Lower leg skin (tissue), 4 donors: ENCODE measurements around the gene TNPO2. TPM values are rescaled to one million over a fixed set of nuclear protein-coding genes. Genes with fewer than 3 reads are reported as not detected.

ENCODE experiments used
- DNase-seq, 2 donors: peaks; one replicate each; pipeline ENCODE4 v3.0.0-alpha.2; 2019; ENCODE audit warnings: low spot score in 2 of 2
- H3K4me3 ChIP-seq: fragments of 200-600 bp; sonication (generic); 2 replicates; pipeline ENCODE4 v1.5.1; 2017; ENCODE audit warnings: mild to moderate bottlenecking, low read depth; ENCODE audit not compliant: poor library complexity, severe bottlenecking
- POLR2A ChIP-seq, 2 donors: fragments of 450-650 bp; IDR thresholded peaks; one replicate each; pipeline ENCODE4 v1.6.1; 2016 to 2017; ENCODE audit warnings: antibody characterized with exemption in 2 of 2, mild to moderate bottlenecking in 1 of 2, moderate library complexity in 1 of 2
- WGBS, 2 donors: methylation state at CpG; one replicate each; pipeline ENCODE4 v1.1.5; 2018; 5-methylcytosine and 5-hydroxymethylcytosine counted together
- intact Hi-C: fragments of 100-400 bp; cut with DNase I; formaldehyde crosslinking; loops from one replicate; pipeline ENCODE4 v1.15.0; 2023; ENCODE audit warnings: low total_unique reads
- total RNA-seq, 4 donors: library from RNA; depleted of rRNA; stranded (reverse); fragments of >200 nt; gene quantifications; one replicate each; pipeline ENCODE4 v1.1.0, GENCODE V29; 2016
- TF ChIP-seq, protein P1 (sequence below), 3 donors: fragments of 450-650 bp; IDR thresholded peaks; one replicate each; pipeline ENCODE4 v1.5.1; 2016; ENCODE audit warnings: antibody characterized with exemption in 3 of 3, mild to moderate bottlenecking in 3 of 3, moderate library complexity in 2 of 3

The TNPO2 gene
- total RNA-seq, 4 donors from 2014 or later: 58.3 to 160 (median 89.9) TPM

DNA sequence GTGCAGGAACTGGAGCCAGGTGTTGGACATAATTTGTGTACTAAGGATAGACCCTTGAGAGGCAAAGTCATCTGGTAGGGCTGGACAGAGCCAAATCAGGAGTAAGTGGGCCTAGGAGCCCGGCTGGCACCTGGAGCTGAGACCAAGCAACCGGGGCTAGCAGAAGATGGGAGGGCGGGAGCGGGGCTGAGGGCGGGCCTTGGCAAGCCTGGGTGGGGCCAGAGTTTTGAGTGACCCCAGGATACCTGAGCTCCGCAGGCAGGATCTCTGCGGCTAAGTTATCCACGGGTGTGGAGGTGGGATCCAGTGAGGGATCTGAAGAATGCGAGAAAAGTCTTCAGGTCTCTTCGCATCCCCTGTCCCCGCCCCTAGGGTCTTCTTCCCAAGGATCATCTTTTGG, 43.4 kb upstream of the TNPO2 start:
- no peak for TF ChIP-seq POLR2A (IDR thresholded peaks at IDR 0.05)
- TF ChIP-seq, protein P1, sequence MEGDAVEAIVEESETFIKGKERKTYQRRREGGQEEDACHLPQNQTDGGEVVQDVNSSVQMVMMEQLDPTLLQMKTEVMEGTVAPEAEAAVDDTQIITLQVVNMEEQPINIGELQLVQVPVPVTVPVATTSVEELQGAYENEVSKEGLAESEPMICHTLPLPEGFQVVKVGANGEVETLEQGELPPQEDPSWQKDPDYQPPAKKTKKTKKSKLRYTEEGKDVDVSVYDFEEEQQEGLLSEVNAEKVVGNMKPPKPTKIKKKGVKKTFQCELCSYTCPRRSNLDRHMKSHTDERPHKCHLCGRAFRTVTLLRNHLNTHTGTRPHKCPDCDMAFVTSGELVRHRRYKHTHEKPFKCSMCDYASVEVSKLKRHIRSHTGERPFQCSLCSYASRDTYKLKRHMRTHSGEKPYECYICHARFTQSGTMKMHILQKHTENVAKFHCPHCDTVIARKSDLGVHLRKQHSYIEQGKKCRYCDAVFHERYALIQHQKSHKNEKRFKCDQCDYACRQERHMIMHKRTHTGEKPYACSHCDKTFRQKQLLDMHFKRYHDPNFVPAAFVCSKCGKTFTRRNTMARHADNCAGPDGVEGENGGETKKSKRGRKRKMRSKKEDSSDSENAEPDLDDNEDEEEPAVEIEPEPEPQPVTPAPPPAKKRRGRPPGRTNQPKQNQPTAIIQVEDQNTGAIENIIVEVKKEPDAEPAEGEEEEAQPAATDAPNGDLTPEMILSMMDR (IDR thresholded peaks at IDR 0.05): no peak

DNA sequence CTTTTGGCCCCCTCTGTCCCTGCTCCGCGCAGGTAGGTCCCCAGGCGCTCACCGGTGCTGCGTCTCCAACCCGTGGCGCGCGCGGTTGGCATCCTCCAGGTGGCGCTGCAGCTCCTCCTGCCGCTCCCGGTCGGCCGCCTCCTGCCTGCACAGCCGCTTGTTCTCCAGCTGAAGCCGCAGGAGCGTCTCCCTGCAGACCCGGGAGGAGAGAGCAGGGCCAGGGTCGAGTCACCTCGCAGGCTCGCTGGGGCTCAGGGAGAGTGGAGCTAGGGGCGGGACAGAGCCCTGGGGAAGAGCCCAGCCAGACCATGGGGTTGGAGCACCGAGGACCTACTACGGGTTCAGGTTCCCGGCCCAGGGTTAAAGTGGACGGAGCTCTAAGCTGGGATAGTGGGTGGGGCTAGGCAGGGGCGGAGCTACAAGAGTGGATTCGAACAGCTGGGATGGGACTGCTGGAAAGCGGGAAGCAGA, 42.4 kb upstream of the TNPO2 start:
- 0 to 56% methylated on average over 13 to 30 of the region's 30 CpGs for WGBS, 2 donors
- no peak overlapping the region for H3K4me3 ChIP-seq
- no peak for TF ChIP-seq POLR2A (IDR thresholded peaks at IDR 0.05)
- TF ChIP-seq, protein P1 (IDR thresholded peaks at IDR 0.05): peak in 1 of 3 donors; percentile 33
- intact Hi-C loops: loop anchor here (5.0 kb wide), 2 partner anchors 36 to 76 kb away; partner anchors contain the start of genes PRDX2 and THSD8
- DNase-seq: peak in 1 of 2 donors; percentile 97

More for the DNA sequence above, 43.4 kb upstream of the TNPO2 start:
- 91 to 95% methylated on average over 11 of the region's 11 CpGs for WGBS, 2 donors
- no peak overlapping the region for H3K4me3 ChIP-seq
- DNase-seq: no peak
- intact Hi-C loops: loop anchor here (5.0 kb wide), 2 partner anchors 35 to 75 kb away; partner anchors contain the start of genes PRDX2 and THSD8

DNA sequence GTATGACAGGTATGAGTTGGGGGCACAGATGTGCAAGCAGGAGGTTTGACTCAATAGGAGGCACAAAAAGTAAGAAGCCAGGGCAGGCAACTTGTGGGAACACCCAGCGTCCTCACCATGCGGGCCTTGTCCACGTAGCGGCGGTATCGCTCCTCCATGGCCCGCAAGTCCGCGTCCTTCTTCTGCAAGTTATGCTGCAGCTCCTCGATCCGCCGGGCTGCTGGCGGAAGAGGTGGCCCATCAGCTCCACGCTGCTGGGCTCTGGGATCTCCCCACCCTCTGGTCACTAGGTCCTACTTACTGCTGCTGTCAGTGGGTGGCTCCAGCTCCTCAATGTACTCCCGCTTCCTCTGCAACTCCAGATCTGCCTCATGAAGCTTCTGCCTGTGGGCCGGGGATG, 41.0 kb upstream of the TNPO2 start:
- no peak for DNase-seq
- intact Hi-C loops: loop anchor here (5.0 kb wide), 2 partner anchors 38 to 78 kb away; partner anchors contain the start of genes PRDX2 and THSD8
- TF ChIP-seq, protein P1 (IDR thresholded peaks at IDR 0.05): no peak
- WGBS, 2 donors: 92 to 95% methylated on average over 16 of the region's 16 CpGs
- no peak overlapping the region for H3K4me3 ChIP-seq

DNA sequence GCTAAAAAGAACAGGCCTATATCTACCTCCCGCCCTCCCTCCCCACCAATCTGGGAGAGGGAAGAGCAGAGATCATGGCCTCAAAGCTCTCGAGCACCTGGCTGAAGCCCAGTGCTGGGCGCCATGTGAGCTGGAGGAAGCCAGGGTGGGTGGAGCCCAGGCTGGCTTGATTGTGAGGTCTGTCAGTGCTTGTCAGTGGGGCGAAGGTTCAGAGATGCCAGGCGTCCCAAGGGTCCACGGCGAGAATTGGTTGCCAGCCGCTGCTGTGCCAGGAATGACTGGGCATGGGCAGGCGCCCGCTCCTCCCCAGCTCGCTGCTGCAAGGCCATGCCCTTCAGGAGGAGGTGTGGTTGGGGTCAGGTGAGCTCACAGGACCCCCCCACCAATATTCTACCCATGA, 39.4 kb upstream of the TNPO2 start:
- WGBS, 2 donors: 83 to 92% methylated on average over 11 of the region's 11 CpGs
- intact Hi-C loops: no loop called here
- TF ChIP-seq POLR2A (IDR thresholded peaks at IDR 0.05): no peak
- TF ChIP-seq, protein P1 (IDR thresholded peaks at IDR 0.05): no peak
- DNase-seq: no peak
- no peak overlapping the region for H3K4me3 ChIP-seq

DNA sequence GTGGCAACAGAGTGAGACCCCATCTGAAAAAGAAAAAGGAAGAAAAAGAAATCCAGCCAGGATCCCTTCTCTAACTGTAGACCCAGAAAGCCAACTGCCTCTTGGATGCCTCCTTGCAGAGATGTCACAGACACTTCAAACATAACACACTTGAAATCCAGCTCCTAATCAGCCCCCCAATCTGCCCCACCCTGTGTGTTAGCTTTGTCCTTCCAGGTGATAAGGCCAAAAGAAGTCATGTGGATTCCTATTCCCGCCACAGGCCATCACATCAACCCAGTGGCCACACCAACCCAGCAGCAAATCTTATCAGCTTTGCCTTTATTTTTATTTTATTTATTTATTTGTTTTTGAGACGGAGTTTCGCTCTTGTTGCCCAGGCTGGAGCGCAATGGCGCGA, 36.0 kb upstream of the TNPO2 start:
- no peak for DNase-seq
- intact Hi-C loops: no loop called here
- 86 to 88% methylated on average over 6 of the region's 6 CpGs for WGBS, 2 donors
- H3K4me3 ChIP-seq: no peak overlapping the region
- TF ChIP-seq POLR2A (IDR thresholded peaks at IDR 0.05): no peak
- TF ChIP-seq, protein P1 (IDR thresholded peaks at IDR 0.05): no peak
